HEK293 (cell line): ENCODE results near the gene TMUB1.

Experiments
- EGR2 ChIP-seq: fragments of 450-650 bp; formaldehyde crosslinking; IDR thresholded peaks from 2 replicates; pipeline ENCODE4 v1.5.1; 2016; ENCODE audit warnings: low read depth, missing biosample characterization, missing genetic modification characterization
- GLIS2 ChIP-seq: fragments of 450-650 bp; formaldehyde crosslinking; IDR thresholded peaks from 2 replicates; pipeline ENCODE4 v1.5.1; 2016; ENCODE audit warnings: missing biosample characterization, missing genetic modification characterization
- HIC1 ChIP-seq: fragments of 450-650 bp; formaldehyde crosslinking; IDR thresholded peaks from 2 replicates; pipeline ENCODE4 v1.5.1; 2016; ENCODE audit warnings: missing biosample characterization, missing genetic modification characterization
- KLF1 ChIP-seq: fragments of 450-650 bp; formaldehyde crosslinking; IDR thresholded peaks from 2 replicates; pipeline ENCODE4 v1.5.1; 2016; ENCODE audit warnings: missing biosample characterization, missing genetic modification characterization
- KLF8 ChIP-seq: fragments of 450-650 bp; formaldehyde crosslinking; IDR thresholded peaks from 2 replicates; pipeline ENCODE4 v1.5.1; 2016; ENCODE audit warnings: missing biosample characterization, missing genetic modification characterization
- PRDM1 ChIP-seq: fragments of 450-650 bp; formaldehyde crosslinking; IDR thresholded peaks from 2 replicates; pipeline ENCODE4; 2016; ENCODE audit warnings: missing biosample characterization, missing genetic modification characterization
- PRDM10 ChIP-seq: fragments of 450-650 bp; formaldehyde crosslinking; IDR thresholded peaks from 2 replicates; pipeline ENCODE4 v1.5.1; 2016; ENCODE audit warnings: missing biosample characterization, missing genetic modification characterization
- TRIM28 ChIP-seq: IDR thresholded peaks from 2 replicates; pipeline ENCODE4 v1.6.1; 2011; ENCODE audit warnings: low read length, control low read depth, borderline replicate concordance
- ZBTB48 ChIP-seq: fragments of 450-650 bp; formaldehyde crosslinking; IDR thresholded peaks from 2 replicates; pipeline ENCODE4 v1.5.1; 2016; ENCODE audit warnings: missing biosample characterization, missing genetic modification characterization
- ZFHX2 ChIP-seq: fragments of 450-650 bp; formaldehyde crosslinking; conservative IDR thresholded peaks from 2 replicates; pipeline ENCODE4 v1.5.1; 2016; ENCODE audit warnings: missing biosample characterization, missing genetic modification characterization
- ZFP69B ChIP-seq: fragments of 450-650 bp; formaldehyde crosslinking; IDR thresholded peaks from 2 replicates; pipeline ENCODE4 v1.5.1; 2016; ENCODE audit warnings: missing biosample characterization, missing genetic modification characterization
- ZNF16 ChIP-seq: fragments of 450-650 bp; formaldehyde crosslinking; IDR thresholded peaks from 2 replicates; pipeline ENCODE4 v1.5.1; 2016; ENCODE audit warnings: low read depth, missing biosample characterization, missing genetic modification characterization
- ZNF202 ChIP-seq: fragments of 450-650 bp; formaldehyde crosslinking; IDR thresholded peaks from 2 replicates; pipeline ENCODE4 v1.5.1; 2016; ENCODE audit warnings: missing biosample characterization, missing genetic modification characterization, borderline replicate concordance
- ZNF24 ChIP-seq: fragments of 450-650 bp; formaldehyde crosslinking; IDR thresholded peaks from 2 replicates; pipeline ENCODE4 v1.5.1; 2016; ENCODE audit warnings: missing biosample characterization, missing genetic modification characterization
- ZNF324 ChIP-seq: fragments of 450-650 bp; formaldehyde crosslinking; IDR thresholded peaks from 2 replicates; pipeline ENCODE4 v1.5.1; 2016; ENCODE audit warnings: missing biosample characterization, missing genetic modification characterization
- ZNF335 ChIP-seq: fragments of 450-650 bp; formaldehyde crosslinking; conservative IDR thresholded peaks from 2 replicates; pipeline ENCODE4 v1.5.1; 2016; ENCODE audit warnings: missing biosample characterization, missing genetic modification characterization
- ZNF341 ChIP-seq: fragments of 450-650 bp; formaldehyde crosslinking; IDR thresholded peaks from 2 replicates; pipeline ENCODE4; 2016; ENCODE audit warnings: low read depth, missing biosample characterization, missing genetic modification characterization
- ZNF362 ChIP-seq: fragments of 450-650 bp; formaldehyde crosslinking; IDR thresholded peaks from 2 replicates; pipeline ENCODE4 v1.5.1; 2016; ENCODE audit warnings: missing biosample characterization, missing genetic modification characterization
- ZNF600 ChIP-seq: fragments of 450-650 bp; formaldehyde crosslinking; IDR thresholded peaks from 2 replicates; pipeline ENCODE4 v1.5.1; 2016; ENCODE audit warnings: missing biosample characterization, missing genetic modification characterization
- ZNF629 ChIP-seq: fragments of 450-650 bp; formaldehyde crosslinking; IDR thresholded peaks from 2 replicates; pipeline ENCODE4 v1.5.1; 2017; ENCODE audit warnings: missing biosample characterization, missing genetic modification characterization
- ZNF660 ChIP-seq: fragments of 450-650 bp; IDR thresholded peaks from 2 replicates; pipeline ENCODE4 v1.5.1; 2018; ENCODE audit warnings: missing biosample characterization, mild to moderate bottlenecking, missing genetic modification characterization
- ZNF791 ChIP-seq: fragments of 450-650 bp; formaldehyde crosslinking; IDR thresholded peaks from 2 replicates; pipeline ENCODE4 v1.5.1; 2016; ENCODE audit warnings: missing biosample characterization, missing genetic modification characterization
- ZSCAN4 ChIP-seq: fragments of 450-650 bp; formaldehyde crosslinking; IDR thresholded peaks from 2 replicates; pipeline ENCODE4 v1.5.1; 2017; ENCODE audit warnings: missing biosample characterization, missing genetic modification characterization
- TF ChIP-seq, protein P1 (sequence below): fragments of 450-650 bp; formaldehyde crosslinking; IDR thresholded peaks from 2 replicates; pipeline ENCODE4 v1.5.1; 2016; ENCODE audit warnings: missing biosample characterization, missing genetic modification characterization

Gene TMUB1

GRCh38 chr7:151038951-151039849, 44.1 kb downstream of the TMUB1 start (continued):
- TF ChIP-seq ZNF324 (tag by site-specific recombination) (0 out of 2 replicates have a peak, but pooled peaks have one; percentile 41), ZFP69B (peak; percentile 48; the same call in 1 of the 2 replicates), HIC1 (tag by site-specific recombination) (peak; percentile 57; the same call in 1 of the 2 replicates), ZNF335 (peak; percentile 89), EGR2 (tag by site-specific recombination) (peak; percentile 66), ZSCAN4 (peak; percentile 68), PRDM10 (tag by site-specific recombination) (peak; percentile 57), ZNF600 (tag by site-specific recombination) (peak; percentile 77), KLF8 (tag by site-specific recombination) (0 out of 2 replicates have a peak, but pooled peaks have one; percentile 30), ZNF202 (tag by site-specific recombination) (no peak), ZFHX2 (peak; percentile 69), PRDM1 (tag by site-specific recombination) (peak; percentile 34; the same call in 1 of the 2 replicates), ZNF16 (no peak), ZNF791 (tag by site-specific recombination) (no peak), ZNF362 (tag by site-specific recombination) (no peak), ZNF660 (peak; percentile 84), TRIM28 (no peak), ZBTB48 (tag by site-specific recombination) (peak; percentile 70), GLIS2 (tag by site-specific recombination) (peak; percentile 42; the same call in 1 of the 2 replicates), KLF1 (tag by site-specific recombination) (peak; percentile 32; the same call in 1 of the 2 replicates), ZNF24 (tag by site-specific recombination) (peak; percentile 73; the same call in 1 of the 2 replicates), ZNF341 (no peak; the same call in 1 of the 2 replicates), ZNF629 (tag by site-specific recombination) (peak; percentile 34)
- TF ChIP-seq, protein P1, sequence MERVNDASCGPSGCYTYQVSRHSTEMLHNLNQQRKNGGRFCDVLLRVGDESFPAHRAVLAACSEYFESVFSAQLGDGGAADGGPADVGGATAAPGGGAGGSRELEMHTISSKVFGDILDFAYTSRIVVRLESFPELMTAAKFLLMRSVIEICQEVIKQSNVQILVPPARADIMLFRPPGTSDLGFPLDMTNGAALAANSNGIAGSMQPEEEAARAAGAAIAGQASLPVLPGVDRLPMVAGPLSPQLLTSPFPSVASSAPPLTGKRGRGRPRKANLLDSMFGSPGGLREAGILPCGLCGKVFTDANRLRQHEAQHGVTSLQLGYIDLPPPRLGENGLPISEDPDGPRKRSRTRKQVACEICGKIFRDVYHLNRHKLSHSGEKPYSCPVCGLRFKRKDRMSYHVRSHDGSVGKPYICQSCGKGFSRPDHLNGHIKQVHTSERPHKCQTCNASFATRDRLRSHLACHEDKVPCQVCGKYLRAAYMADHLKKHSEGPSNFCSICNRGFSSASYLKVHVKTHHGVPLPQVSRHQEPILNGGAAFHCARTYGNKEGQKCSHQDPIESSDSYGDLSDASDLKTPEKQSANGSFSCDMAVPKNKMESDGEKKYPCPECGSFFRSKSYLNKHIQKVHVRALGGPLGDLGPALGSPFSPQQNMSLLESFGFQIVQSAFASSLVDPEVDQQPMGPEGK, result peak; percentile 87
